HEK293T (cell line): ENCODE results near the gene GAL3ST2.
"Not testable (repeated sequence)": the region's sequence is repeated elsewhere in the genome, so short reads cannot be mapped to it uniquely, and the experiment has no call there.

Experiments
- CTCF ChIA-PET: fragments of 350-600 bp; formaldehyde crosslinking; extraction: SDS; loops from one replicate; lab custom pipeline; 2021; ENCODE audit warnings: antibody characterized with exemption, inconsistent platforms; lab: Yijun Ruan, JAX
- POLR2A ChIA-PET: fragments of 350-600 bp; formaldehyde crosslinking; extraction: SDS; loops from one replicate; lab custom pipeline; 2020; ENCODE audit warnings: antibody characterized with exemption, inconsistent platforms; lab: Yijun Ruan, JAX
- DNase-seq: peaks from one replicate; pipeline ENCODE4 v3.0.0; 2012; ENCODE audit warnings: mixed read lengths; ENCODE audit errors: extremely low spot score
- ARNT ChIP-seq: fragments of 450-650 bp; IDR thresholded peaks from 2 replicates; pipeline ENCODE4 v1.6.1; 2017; ENCODE audit warnings: mild to moderate bottlenecking
- BHLHE40 ChIP-seq: fragments of 450-650 bp; IDR thresholded peaks from 2 replicates; pipeline ENCODE4 v1.6.1; 2016; ENCODE audit warnings: mild to moderate bottlenecking, moderate library complexity, borderline replicate concordance
- CTBP1 ChIP-seq: fragments of 450-650 bp; IDR thresholded peaks from 2 replicates; pipeline ENCODE4 v1.6.1; 2016; ENCODE audit warnings: borderline replicate concordance
- ELF4 ChIP-seq: fragments of 450-650 bp; IDR thresholded peaks from 2 replicates; pipeline ENCODE4 v1.6.1; 2017; ENCODE audit warnings: antibody characterized with exemption
- FOXA1 ChIP-seq: fragments of 450-650 bp; IDR thresholded peaks from 2 replicates; pipeline ENCODE4 v1.6.1; 2016; ENCODE audit warnings: mild to moderate bottlenecking
- FOXK2 ChIP-seq: fragments of 450-650 bp; IDR thresholded peaks from 2 replicates; pipeline ENCODE4 v1.6.1; 2016; ENCODE audit warnings: mild to moderate bottlenecking
- FOXM1 ChIP-seq: fragments of 450-650 bp; IDR thresholded peaks from 2 replicates; pipeline ENCODE4 v1.6.1; 2017; ENCODE audit warnings: mild to moderate bottlenecking, borderline replicate concordance
- HDGF ChIP-seq: fragments of 450-650 bp; IDR thresholded peaks from 2 replicates; pipeline ENCODE4 v1.6.1; 2017; ENCODE audit warnings: antibody characterized with exemption, borderline replicate concordance
- L3MBTL2 ChIP-seq: fragments of 450-650 bp; conservative IDR thresholded peaks from 2 replicates; pipeline ENCODE4 v1.6.1; 2016; ENCODE audit warnings: mild to moderate bottlenecking
- LEF1 ChIP-seq: fragments of 450-650 bp; IDR thresholded peaks from 2 replicates; pipeline ENCODE4 v1.6.1; 2017; ENCODE audit warnings: mild to moderate bottlenecking, borderline replicate concordance
- NFRKB ChIP-seq: fragments of 450-650 bp; IDR thresholded peaks from 2 replicates; pipeline ENCODE4 v1.6.1; 2016; ENCODE audit warnings: mild to moderate bottlenecking, moderate library complexity
- PKNOX1 ChIP-seq: fragments of 450-650 bp; IDR thresholded peaks from 2 replicates; pipeline ENCODE4 v1.6.1; 2016
- SP1 ChIP-seq: fragments of 450-650 bp; IDR thresholded peaks from 2 replicates; pipeline ENCODE4 v1.6.1; 2017
- SUZ12 ChIP-seq: fragments of 450-650 bp; IDR thresholded peaks from 2 replicates; pipeline ENCODE4 v1.6.1; 2016; ENCODE audit warnings: mild to moderate bottlenecking
- TARDBP ChIP-seq: fragments of 450-650 bp; IDR thresholded peaks from 2 replicates; pipeline ENCODE4 v1.6.1; 2016
- ZNF384 ChIP-seq: fragments of 450-650 bp; IDR thresholded peaks from 2 replicates; pipeline ENCODE4 v1.6.1; 2016

GAL3ST2 gene

GRCh38 chr2:241739177-241739576, 37.4 kb upstream of the GAL3ST2 start:
- TF ChIP-seq SUZ12: no peak
- no peak for TF ChIP-seq ARNT
- TF ChIP-seq FOXK2: no peak
- POLR2A ChIA-PET: interaction anchor here (1.0 kb wide), 1 partner anchor 8 kb away, joined by 3 read pairs; no protein-coding TSS in a partner anchor

GRCh38 chr2:241739651-241740050, 37.0 kb upstream of the GAL3ST2 start:
- TF ChIP-seq PKNOX1 (no peak), FOXK2 (no peak), ARNT (no peak), BHLHE40 (no peak), CTBP1 (no peak)
- CTCF ChIA-PET: no interaction called here
- no peak for DNase-seq
- POLR2A ChIA-PET: interaction anchor here (1.0 kb wide), 1 partner anchor 8 kb away, joined by 3 read pairs; no protein-coding TSS in a partner anchor

More at GRCh38 chr2:241739177-241739576, 37.4 kb upstream of the GAL3ST2 start:
- DNase-seq: no peak
- CTCF ChIA-PET: no interaction called here

GRCh38 chr2:241741016-241741415, 35.6 kb upstream of the GAL3ST2 start:
- POLR2A ChIA-PET: no interaction called here
- no peak for DNase-seq
- TF ChIP-seq FOXK2 (no peak), SP1 (no peak), HDGF (no peak), CTBP1 (no peak), PKNOX1 (no peak), SUZ12 (no peak), FOXA1 (no peak), LEF1 (no peak), ELF4 (no peak), ARNT (no peak), NFRKB (no peak), TARDBP (no peak), L3MBTL2 (no peak)
- CTCF ChIA-PET: no interaction called here

- CTCF ChIA-PET: no interaction called here
- no peak for DNase-seq
- TF ChIP-seq SP1 (no peak), PKNOX1 (no peak), ELF4 (no peak), SUZ12 (no peak), ARNT (no peak), HDGF (no peak), FOXK2 (no peak), BHLHE40 (no peak), CTBP1 (no peak), LEF1 (no peak), L3MBTL2 (no peak), FOXM1 (no peak), NFRKB (no peak)
- POLR2A ChIA-PET: no interaction called here
These were observed 34.2 kb upstream of the GAL3ST2 start for GRCh38 chr2:241742320-241742939.

- DNase-seq, CTCF ChIA-PET, POLR2A ChIA-PET: not testable (repeated sequence)
These were observed 33.6 kb upstream of the GAL3ST2 start for GRCh38 chr2:241743008-241743407.

GRCh38 chr2:241743620-241744019, 33.0 kb upstream of the GAL3ST2 start:
- TF ChIP-seq FOXM1: no peak
- no peak for TF ChIP-seq SP1
- TF ChIP-seq FOXA1: no peak
- no peak for TF ChIP-seq FOXK2
- no peak for TF ChIP-seq CTBP1
- no peak for TF ChIP-seq SUZ12
- TF ChIP-seq NFRKB: no peak
- no peak for TF ChIP-seq BHLHE40
- no peak for TF ChIP-seq ZNF384
- no peak for TF ChIP-seq TARDBP
- no peak for TF ChIP-seq ARNT
- no peak for TF ChIP-seq HDGF
- TF ChIP-seq L3MBTL2: no peak
- no peak for TF ChIP-seq LEF1
- no peak for TF ChIP-seq PKNOX1
- no peak for TF ChIP-seq ELF4
- ChIA-PET CTCF (no interaction called here), POLR2A (no interaction called here)
- DNase-seq: no peak
